Smooth muscle cell of the brain vasculature (primary cell): ENCODE measurements around the gene ERAP2.
"Not testable (repeated sequence)": the region's sequence is repeated elsewhere in the genome, so short reads cannot be mapped to it uniquely, and the experiment has no call there.

ENCODE experiments used
- DNase-seq: peaks from one replicate; pipeline ENCODE4 v3.0.0-alpha.2; 2012; ENCODE audit warnings: low read depth, low spot score

ERAP2 gene

GRCh38 chr5:96896276-96896675 is 20.0 kb downstream of the ERAP2 start:
- DNase-seq, result no peak

- no peak for DNase-seq
Measured at GRCh38 chr5:96896806-96897205, 20.5 kb downstream of the ERAP2 start.

GRCh38 chr5:96901384-96901783 is 25.1 kb downstream of the ERAP2 start:
- DNase-seq, result no peak

- DNase-seq, result no peak
Measured at GRCh38 chr5:96901841-96902240, 25.5 kb downstream of the ERAP2 start.

GRCh38 chr5:96902876-96903275 is 26.6 kb downstream of the ERAP2 start:
- DNase-seq, result no peak

GRCh38 chr5:96903300-96903699 is 27.0 kb downstream of the ERAP2 start:
- no peak for DNase-seq

- DNase-seq, result no peak
Measured at GRCh38 chr5:96904054-96904931, 28.0 kb downstream of the ERAP2 start.

- no peak for DNase-seq
Measured at GRCh38 chr5:96905864-96906263, 29.6 kb downstream of the ERAP2 start.

GRCh38 chr5:96909003-96909402 is 32.7 kb downstream of the ERAP2 start:
- DNase-seq, result no peak

- no peak for DNase-seq
Measured at GRCh38 chr5:96909435-96909834, 33.1 kb downstream of the ERAP2 start.

GRCh38 chr5:96911139-96911538 is 34.8 kb downstream of the ERAP2 start:
- no peak for DNase-seq

GRCh38 chr5:96913233-96913632 is 36.9 kb downstream of the ERAP2 start:
- no peak for DNase-seq

- no peak for DNase-seq
Measured at GRCh38 chr5:96919754-96920197, 43.5 kb downstream of the ERAP2 start.

- no peak for DNase-seq
Measured at GRCh38 chr5:96920744-96921355, 44.5 kb downstream of the ERAP2 start.

- DNase-seq, result no peak
Measured at GRCh38 chr5:96922499-96923244, 46.4 kb downstream of the ERAP2 start.

- no peak for DNase-seq
Measured at GRCh38 chr5:96924016-96924443, 47.7 kb downstream of the ERAP2 start.

GRCh38 chr5:96926276-96926675 is 50.0 kb downstream of the ERAP2 start:
- DNase-seq, result no peak

- no peak for DNase-seq
Measured at GRCh38 chr5:96927008-96927407, 50.7 kb downstream of the ERAP2 start.

GRCh38 chr5:96928931-96929708 is 52.8 kb downstream of the ERAP2 start:
- no peak for DNase-seq

- no peak for DNase-seq
Measured at GRCh38 chr5:96930058-96930457, 53.8 kb downstream of the ERAP2 start.

- no peak for DNase-seq
Measured at GRCh38 chr5:96930589-96930988, 54.3 kb downstream of the ERAP2 start.

GRCh38 chr5:96931037-96931436 is 54.7 kb downstream of the ERAP2 start:
- DNase-seq, result not testable (repeated sequence)
